Panc1 (cell line): ENCODE measurements around the gene CRYBA1. TPM values are rescaled to one million over a fixed set of nuclear protein-coding genes. Genes with fewer than 3 reads are reported as not detected.

ENCODE experiments used
- ATAC-seq: fragments of 200-7000 bp; cut with Tn5 transposase; 2 replicates; pipeline ENCODE4 v1.9.1; 2020; ENCODE audit warnings: mild to moderate bottlenecking, moderate library complexity
- BruUV-seq: library from RNA; stranded (reverse); fragments of 400-500 nt; replicated peaks from 2 replicates; lab custom pipeline; 2021; lab: Mats Ljungman, UMichigan
- CTCF ChIA-PET: fragments of 300-600 bp; sonication (Branson Sonifier 250); formaldehyde crosslinking; loops from one replicate; lab custom pipeline; 2022; ENCODE audit warnings: antibody characterized with exemption; lab: Charles Lee
- POLR2A ChIA-PET: fragments of 300-600 bp; sonication (Branson Sonifier 250); formaldehyde crosslinking; loops from one replicate; lab custom pipeline; 2022; ENCODE audit warnings: antibody characterized with exemption; lab: Charles Lee
- DNase-seq: peaks from one replicate; pipeline ENCODE4 v3.0.0-alpha.2; 2010; ENCODE audit warnings: low read depth, low spot score
- H3K27ac ChIP-seq: 2 replicates; pipeline ENCODE4 v1.5.1; 2011; ENCODE audit warnings: mild to moderate bottlenecking, low read length, inconsistent platforms
- H3K27me3 ChIP-seq: fragments of 200-500 bp; sonication (Bioruptor generic); 2 replicates; pipeline ENCODE4 v1.6.0; 2014; ENCODE audit warnings: low read length, inconsistent platforms; ENCODE audit not compliant: control insufficient read depth, insufficient read depth
- H3K36me3 ChIP-seq: fragments of 200-500 bp; sonication (Bioruptor generic); 2 replicates; pipeline ENCODE4 v1.5.1; 2014; ENCODE audit warnings: inconsistent platforms, mild to moderate bottlenecking, low read length, moderate library complexity; ENCODE audit not compliant: control insufficient read depth, insufficient read depth
- H3K4me1 ChIP-seq: 2 replicates; pipeline ENCODE4 v1.5.1; 2011; ENCODE audit warnings: inconsistent platforms, mild to moderate bottlenecking, low read length, moderate library complexity; ENCODE audit not compliant: control insufficient read depth, insufficient read depth
- H3K4me3 ChIP-seq, 2 experiments: 2 replicates each; pipeline ENCODE4 v1.5.1; 2011 to 2012; ENCODE audit warnings: low read depth in 2 of 2, low read length in 2 of 2, mild to moderate bottlenecking in 2 of 2, inconsistent platforms in 1 of 2, moderate library complexity in 1 of 2
- H3K9me3 ChIP-seq: fragments of 200-500 bp; sonication (Bioruptor generic); 2 replicates; pipeline ENCODE4 v1.5.1; 2014; ENCODE audit warnings: low read depth, mild to moderate bottlenecking, inconsistent platforms, low read length, moderate library complexity; ENCODE audit not compliant: control insufficient read depth, insufficient read depth
- POLR2AphosphoS5 ChIP-seq: IDR thresholded peaks from 2 replicates; pipeline ENCODE4 v1.6.1; 2012; ENCODE audit warnings: mild to moderate bottlenecking, low read depth, low read length, moderate library complexity
- SIN3A ChIP-seq: IDR thresholded peaks from 2 replicates; pipeline ENCODE4 v1.6.1; 2012; ENCODE audit warnings: low read depth, mild to moderate bottlenecking, low read length, moderate library complexity, borderline replicate concordance; ENCODE audit not compliant: insufficient read depth
- TCF7L2 ChIP-seq: IDR thresholded peaks from 2 replicates; pipeline ENCODE4 v1.6.1; 2011; ENCODE audit warnings: mild to moderate bottlenecking, low read depth, low read length, inconsistent platforms
- in situ Hi-C: cut with HindIII; loops from 2 replicates; pipeline ENCODE4 v1.10.0; 2016; ENCODE audit warnings: low sequenced_read_pairs, low pct_unique_long_range_greater_than_20kb
- intact Hi-C: fragments of 100-400 bp; cut with micrococcal nuclease; formaldehyde crosslinking; loops from one replicate; pipeline ENCODE4 v1.10.0; 2022; ENCODE audit not compliant: unreplicated experiment
- total RNA-seq: library from RNA; stranded (reverse); gene quantifications from one replicate; pipeline ENCODE4 v1.2.1, GENCODE V29; 2021; ENCODE audit not compliant: unreplicated experiment
- TF ChIP-seq, protein P1 (sequence below): fragments of 450-650 bp; IDR thresholded peaks from 2 replicates; pipeline ENCODE4 v1.5.1; 2017; ENCODE audit warnings: mild to moderate bottlenecking
- TF ChIP-seq, protein P2 (sequence below), 2 experiments: IDR thresholded peaks; 2 replicates each; pipeline ENCODE4 v1.6.1; 2011 to 2012; ENCODE audit warnings: low read depth in 2 of 2, control low read depth in 1 of 2, low read length in 1 of 2, mild to moderate bottlenecking in 1 of 2, moderate library complexity in 1 of 2; ENCODE audit not compliant: insufficient read depth in 1 of 2

CRYBA1 gene
- total RNA-seq, 1 experiment from 2014 or later = not detected

DNA sequence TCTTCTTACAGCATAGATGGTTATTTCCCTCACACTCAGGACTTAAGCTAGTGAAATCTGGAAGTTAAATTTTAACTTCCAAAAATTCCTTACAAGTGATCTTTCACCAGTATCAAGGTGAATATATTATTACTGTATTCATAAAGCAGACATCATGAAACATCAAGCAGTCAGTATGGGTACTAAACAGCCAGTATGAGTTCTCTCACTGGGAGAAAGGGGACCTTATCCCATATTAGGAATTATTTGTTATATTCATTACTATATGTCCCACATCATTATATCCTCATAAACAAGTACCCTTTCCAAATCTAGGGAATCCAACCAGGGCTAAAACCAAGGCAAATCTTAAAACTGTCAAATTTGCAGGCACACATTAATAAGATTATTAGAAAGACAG, 32.0 kb downstream of the CRYBA1 start:
- in situ Hi-C loops (no loop called here), intact Hi-C loops (no loop called here)
- Histone ChIP-seq H3K27ac (no peak overlapping the region), H3K4me1 (peaks cover 6% of the 10 kb centered on the region), H3K4me3 (no peak overlapping the region), H3K36me3 (peaks cover 34% of the 10 kb centered on the region), H3K9me3 (no peaks in the 10 kb centered on the region), H3K27me3 (no peaks in the 10 kb centered on the region)
- DNase-seq (no peak), ATAC-seq (no peak)
- POLR2A ChIA-PET = no interaction called here
- no peak for TF ChIP-seq SIN3A
- TF ChIP-seq, protein P1, sequence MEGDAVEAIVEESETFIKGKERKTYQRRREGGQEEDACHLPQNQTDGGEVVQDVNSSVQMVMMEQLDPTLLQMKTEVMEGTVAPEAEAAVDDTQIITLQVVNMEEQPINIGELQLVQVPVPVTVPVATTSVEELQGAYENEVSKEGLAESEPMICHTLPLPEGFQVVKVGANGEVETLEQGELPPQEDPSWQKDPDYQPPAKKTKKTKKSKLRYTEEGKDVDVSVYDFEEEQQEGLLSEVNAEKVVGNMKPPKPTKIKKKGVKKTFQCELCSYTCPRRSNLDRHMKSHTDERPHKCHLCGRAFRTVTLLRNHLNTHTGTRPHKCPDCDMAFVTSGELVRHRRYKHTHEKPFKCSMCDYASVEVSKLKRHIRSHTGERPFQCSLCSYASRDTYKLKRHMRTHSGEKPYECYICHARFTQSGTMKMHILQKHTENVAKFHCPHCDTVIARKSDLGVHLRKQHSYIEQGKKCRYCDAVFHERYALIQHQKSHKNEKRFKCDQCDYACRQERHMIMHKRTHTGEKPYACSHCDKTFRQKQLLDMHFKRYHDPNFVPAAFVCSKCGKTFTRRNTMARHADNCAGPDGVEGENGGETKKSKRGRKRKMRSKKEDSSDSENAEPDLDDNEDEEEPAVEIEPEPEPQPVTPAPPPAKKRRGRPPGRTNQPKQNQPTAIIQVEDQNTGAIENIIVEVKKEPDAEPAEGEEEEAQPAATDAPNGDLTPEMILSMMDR = no peak
- TF ChIP-seq, protein P2, sequence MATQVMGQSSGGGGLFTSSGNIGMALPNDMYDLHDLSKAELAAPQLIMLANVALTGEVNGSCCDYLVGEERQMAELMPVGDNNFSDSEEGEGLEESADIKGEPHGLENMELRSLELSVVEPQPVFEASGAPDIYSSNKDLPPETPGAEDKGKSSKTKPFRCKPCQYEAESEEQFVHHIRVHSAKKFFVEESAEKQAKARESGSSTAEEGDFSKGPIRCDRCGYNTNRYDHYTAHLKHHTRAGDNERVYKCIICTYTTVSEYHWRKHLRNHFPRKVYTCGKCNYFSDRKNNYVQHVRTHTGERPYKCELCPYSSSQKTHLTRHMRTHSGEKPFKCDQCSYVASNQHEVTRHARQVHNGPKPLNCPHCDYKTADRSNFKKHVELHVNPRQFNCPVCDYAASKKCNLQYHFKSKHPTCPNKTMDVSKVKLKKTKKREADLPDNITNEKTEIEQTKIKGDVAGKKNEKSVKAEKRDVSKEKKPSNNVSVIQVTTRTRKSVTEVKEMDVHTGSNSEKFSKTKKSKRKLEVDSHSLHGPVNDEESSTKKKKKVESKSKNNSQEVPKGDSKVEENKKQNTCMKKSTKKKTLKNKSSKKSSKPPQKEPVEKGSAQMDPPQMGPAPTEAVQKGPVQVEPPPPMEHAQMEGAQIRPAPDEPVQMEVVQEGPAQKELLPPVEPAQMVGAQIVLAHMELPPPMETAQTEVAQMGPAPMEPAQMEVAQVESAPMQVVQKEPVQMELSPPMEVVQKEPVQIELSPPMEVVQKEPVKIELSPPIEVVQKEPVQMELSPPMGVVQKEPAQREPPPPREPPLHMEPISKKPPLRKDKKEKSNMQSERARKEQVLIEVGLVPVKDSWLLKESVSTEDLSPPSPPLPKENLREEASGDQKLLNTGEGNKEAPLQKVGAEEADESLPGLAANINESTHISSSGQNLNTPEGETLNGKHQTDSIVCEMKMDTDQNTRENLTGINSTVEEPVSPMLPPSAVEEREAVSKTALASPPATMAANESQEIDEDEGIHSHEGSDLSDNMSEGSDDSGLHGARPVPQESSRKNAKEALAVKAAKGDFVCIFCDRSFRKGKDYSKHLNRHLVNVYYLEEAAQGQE (IDR thresholded peaks at IDR 0.05; ENCODE audit: insufficient read depth in 1 of 2, low read depth in 2 of 2, low read length in 1 of 2) = no peak
- TF ChIP-seq TCF7L2 = no peak
- TF ChIP-seq POLR2AphosphoS5 = no peak
- CTCF ChIA-PET = no interaction called here
- TSS peak; percentile 27 for BruUV-seq

DNA sequence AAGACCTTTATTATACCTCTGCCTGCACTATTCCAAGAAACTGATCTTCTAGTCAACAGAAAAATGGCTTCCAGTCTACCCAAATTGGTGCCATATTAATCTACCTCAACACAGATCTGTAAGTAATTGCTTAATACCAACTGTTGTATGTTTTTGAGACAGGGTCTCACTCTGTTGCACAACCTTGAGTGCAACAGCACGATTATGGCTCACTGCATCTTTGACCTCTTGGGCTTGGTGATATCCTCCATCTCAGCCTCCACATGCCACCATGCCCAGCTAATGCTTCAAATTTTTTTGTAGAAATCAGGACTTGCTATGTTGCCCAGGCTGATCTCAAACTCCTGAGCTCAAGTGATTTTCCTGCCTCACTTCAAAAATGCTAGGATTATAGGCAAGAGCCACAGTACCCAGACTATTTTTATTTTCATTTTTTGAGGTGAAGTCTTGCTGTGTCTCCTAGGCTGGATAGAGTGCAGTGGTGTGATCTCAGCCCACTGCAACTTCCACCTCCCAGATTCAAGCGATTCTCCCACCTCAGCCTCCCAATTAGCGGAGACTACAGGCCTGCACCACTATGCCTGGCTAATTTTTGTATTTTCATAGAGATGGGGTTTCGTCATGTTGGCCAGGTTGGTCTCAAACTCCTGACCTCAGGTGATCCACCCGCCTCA, 32.9 kb downstream of the CRYBA1 start:
- TF ChIP-seq TCF7L2 = no peak
- TF ChIP-seq, protein P2 (IDR thresholded peaks at IDR 0.05; ENCODE audit: insufficient read depth in 1 of 2, low read depth in 2 of 2, low read length in 1 of 2) = no peak
- TF ChIP-seq, protein P1 = no peak
- TF ChIP-seq SIN3A = no peak
- 0 out of 2 replicates have a peak, but pooled peaks have one; percentile 23 for TF ChIP-seq POLR2AphosphoS5
- ATAC-seq (no peak), DNase-seq (no peak)
- Histone ChIP-seq H3K27me3 (no peaks in the 10 kb centered on the region), H3K4me3 (no peak overlapping the region), H3K4me1 (peaks cover 10% of the 10 kb centered on the region), H3K27ac (no peak overlapping the region), H3K9me3 (no peaks in the 10 kb centered on the region), H3K36me3 (peaks cover 32% of the 10 kb centered on the region)
- ChIA-PET POLR2A (no interaction called here), CTCF (interaction anchor here (0.6 kb wide), 1 partner anchor 314 kb away, joined by 6 read pairs; no protein-coding TSS in a partner anchor)
- BruUV-seq = no TSS peak
- intact Hi-C loops (no loop called here), in situ Hi-C loops (no loop called here)
